Measurements from ENCODE around the gene MCCC2. TPM values are rescaled to one million over a fixed set of nuclear protein-coding genes. Genes with fewer than 3 reads are reported as not detected.

Gene MCCC2
- 113 and 123 TPM in 2 replicates for total RNA-seq (2013; cell fraction: nucleolus; rRNA removed)
- total RNA-seq (2014; rRNA removed) (56.6 and 63.7 TPM in 2 replicates), total RNA-seq (2014; rRNA removed; fragmentation: Illumina TruSeq; extraction: Trizol) (66.9 and 67.6 TPM in 2 replicates), total RNA-seq (2021) (85.6 and 87.9 TPM in 2 replicates), polyA plus RNA-seq (2011; rRNA removed) (96.4 and 116 TPM in 2 replicates), polyA plus RNA-seq (2014; fragmentation: Illumina TruSeq; extraction: Trizol) (103 and 125 TPM in 2 replicates), polyA plus RNA-seq (2014; fragmentation: Nextera tagmentation; extraction: Ambion mirVana) (10 to 100 TPM; 22.2 to 29.1 TPM), polyA plus RNA-seq (2014; rRNA removed) (61.8 and 69.9 TPM in 2 replicates), polyA plus RNA-seq (2016; fragmentation: Nextera tagmentation; extraction: Ambion mirVana) (100 to 1,000 TPM; 102 to 106 TPM), polyA minus RNA-seq (2011; rRNA and poly(A)+ RNA removed) (65.3 and 72.5 TPM in 2 replicates), Bru-seq, nascent RNA (percentile 83 among the genes with signal in this experiment), BruChase-seq, experiment 1, labeled RNA remaining after a 6-hour chase (percentile 86 among the genes with signal in this experiment), BruChase-seq, experiment 2, labeled RNA remaining after a 2-hour chase (percentile 81 among the genes with signal in this experiment)
- 32.3 TPM for polyA plus RNA-seq (2011; ENCODE audit: low read depth)
- 63.2 and 75.9 TPM in 2 replicates for polyA plus RNA-seq (2011; cell fraction: cytosol; rRNA removed)
- 46.2 and 64.3 TPM in 2 replicates for polyA plus RNA-seq (2011; cell fraction: nucleus; rRNA removed)
- 39.2 and 46.5 TPM in 2 replicates for polyA plus RNA-seq (2012)
- polyA minus RNA-seq (2011; cell fraction: cytosol; rRNA and poly(A)+ RNA removed): 29.0 and 39.8 TPM in 2 replicates
- 24.8 and 34.3 TPM in 2 replicates for polyA minus RNA-seq (2011; cell fraction: nucleus; rRNA and poly(A)+ RNA removed)
- long read RNA-seq, experiment 1, transcript MCCC2-205 (11 exons, 1,214 nt): minor isoform, 6 of 52 reads
- long read RNA-seq, experiment 1, transcript MCCC2-201 (17 exons, 3,665 nt): major isoform, 19 of 52 reads
- long read RNA-seq, experiment 1, partial matches to known transcripts: 1 of 52 reads
- long read RNA-seq, experiment 1, other reads (novel, unspliced or antisense): 26 of 52 reads
- long read RNA-seq, experiment 2, transcript MCCC2-201 (17 exons, 3,665 nt): major isoform, 119 of 279 reads
- long read RNA-seq, experiment 2, transcript MCCC2-205 (11 exons, 1,214 nt): minor isoform, 47 of 279 reads
- long read RNA-seq, experiment 2, partial matches to known transcripts: 20 of 279 reads
- long read RNA-seq, experiment 2, other reads (novel, unspliced or antisense): 93 of 279 reads

DNA sequence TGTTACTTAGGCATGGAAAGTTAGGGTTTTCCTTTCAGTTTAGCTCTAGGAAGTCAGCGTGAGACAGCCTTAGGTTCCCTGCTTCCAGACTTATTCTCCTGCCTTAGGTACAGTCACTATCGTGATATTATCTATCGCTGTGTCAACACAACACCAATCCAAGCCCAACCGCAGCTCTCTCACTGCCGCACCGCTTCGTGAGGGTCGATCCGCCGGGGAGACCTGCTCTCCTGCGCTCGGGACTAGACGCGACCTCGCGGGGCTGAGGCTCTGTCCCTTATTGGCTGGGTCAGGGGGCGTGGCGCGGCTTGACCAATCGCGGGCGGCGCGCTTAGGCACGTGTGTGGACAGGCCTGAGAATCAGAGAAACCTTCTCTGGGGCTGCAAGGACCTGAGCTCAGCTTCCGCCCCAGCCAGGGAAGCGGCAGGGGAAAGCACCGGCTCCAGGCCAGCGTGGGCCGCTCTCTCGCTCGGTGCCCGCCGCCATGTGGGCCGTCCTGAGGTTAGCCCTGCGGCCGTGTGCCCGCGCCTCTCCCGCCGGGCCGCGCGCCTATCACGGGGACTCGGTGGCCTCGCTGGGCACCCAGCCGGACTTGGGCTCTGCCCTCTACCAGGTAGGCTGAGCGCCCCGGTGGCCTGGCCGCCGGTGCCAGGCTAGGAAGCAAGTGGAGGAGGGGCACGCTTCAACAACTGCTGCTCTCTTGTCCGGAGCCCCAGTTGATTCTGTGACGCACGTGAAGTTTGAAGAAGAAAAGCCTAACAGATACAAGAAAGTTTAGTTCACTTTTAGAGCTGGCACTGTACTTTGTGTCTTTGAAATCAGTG, at the start of gene MCCC2:
Gene MCCC2, plus strand, starts transcription at position 400 of the 825 bp plus-strand sequence. Its CDS starts 86 bp downstream, at position 486.
- CTCF ChIA-PET: interaction anchor here (0.9 to 4.8 kb wide), 4 partner anchors 14 to 54 kb away, joined by 3 to 44 read pairs (median 4); no protein-coding TSS in a partner anchor
- BruUV-seq (replicated peaks): no TSS peak
- under 1% methylated on average over 43 of the region's 56 CpGs for WGBS (ENCODE audit: insufficient coverage, insufficient replicate concordance, low lambda C conversion rate, missing lambda C conversion rate)
- TF ChIP-seq ZBTB4 (CRISPR knock-in tag; IDR thresholded peaks at IDR 0.05): no peak
- no peak for TF ChIP-seq PRDM15 (CRISPR knock-in tag; IDR thresholded peaks at IDR 0.05)
- peak; percentile 71 for TF ChIP-seq SMAD5 (IDR thresholded peaks at IDR 0.05; ENCODE audit: low read depth)
- no peak for TF ChIP-seq YBX1 (IDR thresholded peaks at IDR 0.05)
- TF ChIP-seq CBX5 (IDR thresholded peaks at IDR 0.05; ENCODE audit: low read depth): 0 out of 2 replicates have a peak, but pooled peaks have one; percentile 31
- TF ChIP-seq DPF2 (IDR thresholded peaks at IDR 0.05): peak; percentile 78
- TF ChIP-seq RUNX3 (IDR thresholded peaks at IDR 0.05; ENCODE audit: low read length): peak; percentile 66
- TF ChIP-seq POLR2AphosphoS2 (IDR thresholded peaks at IDR 0.05; ENCODE audit: low read depth, low read length): peak; percentile 81; the same call in 1 of the 2 replicates
- TF ChIP-seq MYC (IDR thresholded peaks at IDR 0.05; ENCODE audit: insufficient read depth, insufficient read length, insufficient replicate concordance, low read length, severe bottlenecking): peak; percentile 87
- TF ChIP-seq POLR2A (IDR thresholded peaks at IDR 0.05; ENCODE audit: low read depth, low read length): peak; percentile 98
- TF ChIP-seq NFXL1 (IDR thresholded peaks at IDR 0.05; ENCODE audit: borderline replicate concordance): no peak

More for the DNA sequence above, at the start of gene MCCC2:
- ATAC-seq (peak; percentile 97), FAIRE-seq (peak; percentile 81), DNase-seq (ENCODE audit: low read depth, low spot score) (peak; percentile 89)
- H3K9ac ChIP-seq (ENCODE audit: control insufficient read depth, insufficient read depth, low read length): peak within 1 kb of the TSS; percentile 93
- RAD21 ChIA-PET (ENCODE audit: unreplicated experiment): interaction anchor here (1.1 kb wide), 1 partner anchor 14 kb away, joined by 5 read pairs; no protein-coding TSS in a partner anchor
- H3K27ac ChIP-seq (ENCODE audit: control insufficient read depth, insufficient read depth): peak within 1 kb of the TSS; percentile 91
- POLR2A ChIA-PET: interaction anchor here (0.6 to 1.8 kb wide), 7 partner anchors 14 to 721 kb away, joined by 3 to 7 read pairs (median 3); partner anchors contain the start of gene BDP1
- intact Hi-C loops (cut with micrococcal nuclease; ENCODE audit: unreplicated experiment) (loop anchor here (2.0 kb wide), 1 partner anchor 132 kb away; the partner anchor contains the start of gene BDP1), in situ Hi-C loops (cut with MboI) (no loop called here)
- no peaks in the 10 kb centered on the region for H3K27me3 ChIP-seq (replicated peaks in 1 of 2; ENCODE audit: control insufficient read depth in 2 of 2, insufficient read depth in 2 of 2, low read length in 1 of 2)
- H3K4me3 ChIP-seq: peak within 1 kb of the TSS; percentile 98
- H4K20me1 ChIP-seq (ENCODE audit: control insufficient read depth, insufficient read depth): no peaks in the 10 kb centered on the region
- peak within 1 kb of the TSS; percentile 90 for H3K4me2 ChIP-seq (ENCODE audit: control insufficient read depth, insufficient read depth)
- SMC1A ChIA-PET (ENCODE audit: uncharacterized antibody, unreplicated experiment): interaction anchor here (1.0 to 4.3 kb wide), 3 partner anchors 12 to 111 kb away, joined by 3 to 22 read pairs (median 3); no protein-coding TSS in a partner anchor
- no peaks in the 10 kb centered on the region for H3K36me3 ChIP-seq (ENCODE audit: control insufficient read depth in 2 of 2, insufficient read depth in 2 of 2, low read length in 1 of 2)
- H3K79me2 ChIP-seq (ENCODE audit: control insufficient read depth, insufficient read depth, low read length): peaks cover 45% of the 10 kb centered on the region
- no peaks in the 10 kb centered on the region for H3K9me3 ChIP-seq (replicated peaks; ENCODE audit: control insufficient read depth, insufficient read depth, low read length)
- peak within 1 kb of the TSS; percentile 85 for H2AFZ ChIP-seq (ENCODE audit: control insufficient read depth, low read depth, low read length)
- peaks cover 2% of the 10 kb centered on the region; the same call in 1 of the 2 replicates for H3K4me1 ChIP-seq (ENCODE audit: control insufficient read depth, insufficient read depth, low read length)
